Liver (tissue), 9 donors: ENCODE measurements around the gene GABRR1. TPM values are rescaled to one million over a fixed set of nuclear protein-coding genes. Genes with fewer than 3 reads are reported as not detected.

Source experiments
- DNase-seq: peaks from one replicate; pipeline ENCODE4 v3.0.0-alpha.2; 2017; ENCODE audit warnings: low spot score
- H3K27ac ChIP-seq, 2 donors: one replicate each; pipeline ENCODE4 v1.7.0; 2013; ENCODE audit warnings: inconsistent platforms in 2 of 2, low read length in 2 of 2, control low read depth in 1 of 2, low read depth in 1 of 2, mild to moderate bottlenecking in 1 of 2
- H3K27me3 ChIP-seq, 4 donors: one replicate each; pipeline versions ENCODE4 v1.6.1 to v1.7.0; 2013; ENCODE audit warnings: low read length in 3 of 4, inconsistent platforms in 1 of 4, mild to moderate bottlenecking in 1 of 4, moderate library complexity in 1 of 4; ENCODE audit not compliant: control insufficient read depth in 4 of 4, insufficient read depth in 4 of 4
- H3K36me3 ChIP-seq, 4 donors: one replicate each; pipeline versions ENCODE4 v1.6.1 to v1.7.0; 2013; ENCODE audit warnings: low read length in 3 of 4, mild to moderate bottlenecking in 3 of 4, low read depth in 1 of 4, moderate library complexity in 1 of 4; ENCODE audit not compliant: control insufficient read depth in 4 of 4, insufficient read depth in 3 of 4
- H3K4me1 ChIP-seq, 4 donors: one replicate each; pipeline versions ENCODE4 v1.6.1 to v1.7.0; 2013; ENCODE audit warnings: low read length in 3 of 4, mild to moderate bottlenecking in 3 of 4, moderate library complexity in 1 of 4; ENCODE audit not compliant: control insufficient read depth in 4 of 4, insufficient read depth in 4 of 4
- H3K4me3 ChIP-seq, 3 donors: one replicate each; pipeline versions ENCODE4 v1.6.1 to v1.7.0; 2013; ENCODE audit warnings: low read length in 3 of 3, control low read depth in 1 of 3, low read depth in 1 of 3, mild to moderate bottlenecking in 1 of 3
- H3K9ac ChIP-seq, 2 donors: one replicate each; pipeline ENCODE4 v1.7.0; 2013; ENCODE audit warnings: low read length in 2 of 2, mild to moderate bottlenecking in 2 of 2, moderate library complexity in 2 of 2, control low read depth in 1 of 2, low read depth in 1 of 2
- H3K9me3 ChIP-seq, 4 donors: one replicate each; pipeline versions ENCODE4 v1.6.1 to v1.7.0; 2013; ENCODE audit warnings: low read length in 3 of 4; ENCODE audit not compliant: control insufficient read depth in 4 of 4
- EGR1 ChIP-seq, 2 donors: IDR thresholded peaks; 2 replicates each; pipeline ENCODE4 v1.6.1; 2016 to 2018; ENCODE audit warnings: antibody characterized with exemption in 2 of 2, low read depth in 2 of 2
- FOXA1 ChIP-seq: IDR thresholded peaks from 2 replicates; pipeline ENCODE4 v1.6.1; 2016; ENCODE audit warnings: antibody characterized with exemption
- FOXA2 ChIP-seq: IDR thresholded peaks from 2 replicates; pipeline ENCODE4 v1.6.1; 2016; ENCODE audit warnings: antibody characterized with exemption
- HNF4A ChIP-seq, 2 donors: conservative IDR thresholded peaks; 2 replicates each; pipeline ENCODE4 v1.6.1; 2016; ENCODE audit warnings: antibody characterized with exemption in 2 of 2, mild to moderate bottlenecking in 2 of 2
- HNF4G ChIP-seq: IDR thresholded peaks from 2 replicates; pipeline ENCODE4 v1.6.1; 2016; ENCODE audit warnings: antibody characterized with exemption
- MAX ChIP-seq: IDR thresholded peaks from 2 replicates; pipeline ENCODE4 v1.6.1; 2016; ENCODE audit warnings: antibody characterized with exemption
- NR2F2 ChIP-seq: IDR thresholded peaks from 2 replicates; pipeline ENCODE4 v1.6.1; 2016; ENCODE audit warnings: antibody characterized with exemption
- RAD21 ChIP-seq, 2 donors: IDR thresholded peaks; 2 replicates each; pipeline ENCODE4 v1.6.1; 2016; ENCODE audit warnings: antibody characterized with exemption in 2 of 2, mild to moderate bottlenecking in 2 of 2
- REST ChIP-seq: IDR thresholded peaks from 2 replicates; pipeline ENCODE4 v1.6.1; 2016; ENCODE audit warnings: antibody characterized with exemption, mild to moderate bottlenecking
- RXRA ChIP-seq, 2 donors: IDR thresholded peaks; 2 replicates each; pipeline ENCODE4 v1.6.1; 2017 to 2018; ENCODE audit warnings: antibody characterized with exemption in 2 of 2, mild to moderate bottlenecking in 1 of 2
- SP1 ChIP-seq: IDR thresholded peaks from 2 replicates; pipeline ENCODE4 v1.6.1; 2018; ENCODE audit warnings: antibody characterized with exemption, mild to moderate bottlenecking
- TAF1 ChIP-seq: conservative IDR thresholded peaks from 2 replicates; pipeline ENCODE4 v1.6.1; 2016; ENCODE audit warnings: antibody characterized with exemption, mild to moderate bottlenecking
- WGBS: extraction: QIAGEN DNeasy Blood & Tissue Kit; methylation state at CpG from one replicate; pipeline ENCODE4 v1.1.7; 2013; 5-methylcytosine and 5-hydroxymethylcytosine counted together
- polyA plus RNA-seq, 2 donors: library from polyadenylated mRNA; stranded (reverse) in 1 of 2; unstranded in 1 of 2; fragments of 200-250 nt in 1 of 2; fragments of >200 nt in 1 of 2; fragmentation: Nextera tagmentation in 1 of 2; extraction: Ambion mirVana in 1 of 2; gene quantifications; one replicate each; pipeline versions ENCODE4 v1.2.1 to v1.2.3, GENCODE V29; 2013 to 2015
- total RNA-seq, 2 donors: library from RNA; depleted of rRNA; stranded (reverse); fragments of >200 nt; gene quantifications; one replicate each; pipeline ENCODE4 v1.2.3, GENCODE V29; 2014
- TF ChIP-seq, protein P1 (sequence below): IDR thresholded peaks from 2 replicates; pipeline ENCODE4 v1.6.1; 2016; ENCODE audit warnings: antibody characterized with exemption
- TF ChIP-seq, protein P2 (sequence below): IDR thresholded peaks from 2 replicates; pipeline ENCODE4 v1.6.1; 2016; ENCODE audit warnings: antibody characterized with exemption
- TF ChIP-seq, protein P3 (sequence below): fragments of 150-350 bp; IDR thresholded peaks from 2 replicates; pipeline ENCODE4 v1.5.1; 2017; ENCODE audit warnings: improper control_type of control experiment, low read depth, low read length; ENCODE audit not compliant: missing input control
- donor health status: healthy.
- donor health status: healthy.
- donor health status: healthy.
- donor health status: healthy.
- donor health status: healthy.

The GABRR1 gene
- total and polyA plus RNA-seq, 4 donors = not detected

- TF ChIP-seq, protein P1, sequence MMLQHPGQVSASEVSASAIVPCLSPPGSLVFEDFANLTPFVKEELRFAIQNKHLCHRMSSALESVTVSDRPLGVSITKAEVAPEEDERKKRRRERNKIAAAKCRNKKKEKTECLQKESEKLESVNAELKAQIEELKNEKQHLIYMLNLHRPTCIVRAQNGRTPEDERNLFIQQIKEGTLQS = no peak
Observed at GRCh38 chr6:89186762-89187161, 30.4 kb downstream of the GABRR1 start (continued).

- no peak overlapping the region for H3K4me3 ChIP-seq
- no peak for TF ChIP-seq HNF4G
- TF ChIP-seq SP1 = no peak
- TF ChIP-seq HNF4A (conservative IDR thresholded peaks at IDR 0.05) = no peak
- TF ChIP-seq MAX = no peak
- TF ChIP-seq NR2F2 = no peak
- no peak for TF ChIP-seq TAF1
- no peak for TF ChIP-seq RXRA (IDR thresholded peaks at IDR 0.05)
- no peak for TF ChIP-seq EGR1 (IDR thresholded peaks at IDR 0.05; ENCODE audit: low read depth in 2 of 2)
- no peak for TF ChIP-seq FOXA1
- TF ChIP-seq, protein P2, sequence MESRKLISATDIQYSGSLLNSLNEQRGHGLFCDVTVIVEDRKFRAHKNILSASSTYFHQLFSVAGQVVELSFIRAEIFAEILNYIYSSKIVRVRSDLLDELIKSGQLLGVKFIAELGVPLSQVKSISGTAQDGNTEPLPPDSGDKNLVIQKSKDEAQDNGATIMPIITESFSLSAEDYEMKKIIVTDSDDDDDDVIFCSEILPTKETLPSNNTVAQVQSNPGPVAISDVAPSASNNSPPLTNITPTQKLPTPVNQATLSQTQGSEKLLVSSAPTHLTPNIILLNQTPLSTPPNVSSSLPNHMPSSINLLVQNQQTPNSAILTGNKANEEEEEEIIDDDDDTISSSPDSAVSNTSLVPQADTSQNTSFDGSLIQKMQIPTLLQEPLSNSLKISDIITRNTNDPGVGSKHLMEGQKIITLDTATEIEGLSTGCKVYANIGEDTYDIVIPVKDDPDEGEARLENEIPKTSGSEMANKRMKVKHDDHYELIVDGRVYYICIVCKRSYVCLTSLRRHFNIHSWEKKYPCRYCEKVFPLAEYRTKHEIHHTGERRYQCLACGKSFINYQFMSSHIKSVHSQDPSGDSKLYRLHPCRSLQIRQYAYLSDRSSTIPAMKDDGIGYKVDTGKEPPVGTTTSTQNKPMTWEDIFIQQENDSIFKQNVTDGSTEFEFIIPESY = no peak
- TF ChIP-seq, protein P1 = no peak
- no peak for TF ChIP-seq RAD21 (IDR thresholded peaks at IDR 0.05)
- TF ChIP-seq REST = no peak
- TF ChIP-seq, protein P3, sequence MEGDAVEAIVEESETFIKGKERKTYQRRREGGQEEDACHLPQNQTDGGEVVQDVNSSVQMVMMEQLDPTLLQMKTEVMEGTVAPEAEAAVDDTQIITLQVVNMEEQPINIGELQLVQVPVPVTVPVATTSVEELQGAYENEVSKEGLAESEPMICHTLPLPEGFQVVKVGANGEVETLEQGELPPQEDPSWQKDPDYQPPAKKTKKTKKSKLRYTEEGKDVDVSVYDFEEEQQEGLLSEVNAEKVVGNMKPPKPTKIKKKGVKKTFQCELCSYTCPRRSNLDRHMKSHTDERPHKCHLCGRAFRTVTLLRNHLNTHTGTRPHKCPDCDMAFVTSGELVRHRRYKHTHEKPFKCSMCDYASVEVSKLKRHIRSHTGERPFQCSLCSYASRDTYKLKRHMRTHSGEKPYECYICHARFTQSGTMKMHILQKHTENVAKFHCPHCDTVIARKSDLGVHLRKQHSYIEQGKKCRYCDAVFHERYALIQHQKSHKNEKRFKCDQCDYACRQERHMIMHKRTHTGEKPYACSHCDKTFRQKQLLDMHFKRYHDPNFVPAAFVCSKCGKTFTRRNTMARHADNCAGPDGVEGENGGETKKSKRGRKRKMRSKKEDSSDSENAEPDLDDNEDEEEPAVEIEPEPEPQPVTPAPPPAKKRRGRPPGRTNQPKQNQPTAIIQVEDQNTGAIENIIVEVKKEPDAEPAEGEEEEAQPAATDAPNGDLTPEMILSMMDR = no peak
- TF ChIP-seq FOXA2 = no peak
- WGBS = 87% methylated on average over 9 of the region's 9 CpGs
Observed at GRCh38 chr6:89184344-89184743, 32.8 kb downstream of the GABRR1 start.

More at GRCh38 chr6:89184344-89184743, 32.8 kb downstream of the GABRR1 start:
- no peak for DNase-seq
- no peaks in the 10 kb centered on the region for H3K4me1 ChIP-seq
- H3K36me3 ChIP-seq = no peaks in the 10 kb centered on the region
- H3K27me3 ChIP-seq = no peaks in the 10 kb centered on the region
- no peak overlapping the region for H3K9ac ChIP-seq
- H3K9me3 ChIP-seq = no peaks in the 10 kb centered on the region
- no peak overlapping the region for H3K27ac ChIP-seq
